ENCODE data around the gene MRPS31. TPM values are rescaled to one million over a fixed set of nuclear protein-coding genes. Genes with fewer than 3 reads are reported as not detected.

Gene MRPS31
- total and polyA plus RNA-seq, 10 of the 15 experiments (the other 5 are each of a cell fraction or from before 2014, with no cell fraction given) = 20.3 to 60.9 (median 43.1) TPM

- Histone ChIP-seq H3K27me3 (replicated peaks in 1 of 2; ENCODE audit: control insufficient read depth in 2 of 2, insufficient read depth in 2 of 2, low read length in 1 of 2) (peaks cover 0 to 3% of the 10 kb centered on the region in 2 experiments; a peak in 1 of 4 replicates), H3K36me3 (ENCODE audit: control insufficient read depth in 2 of 2, insufficient read depth in 2 of 2, low read length in 1 of 2) (no peaks in the 10 kb centered on the region), H3K9me3 (replicated peaks; ENCODE audit: control insufficient read depth, insufficient read depth, low read length) (no peaks in the 10 kb centered on the region), H2AFZ (ENCODE audit: control insufficient read depth, low read depth, low read length) (no peak overlapping the region), H4K20me1 (ENCODE audit: control insufficient read depth, insufficient read depth) (no peaks in the 10 kb centered on the region), H3K4me3 (no peak overlapping the region), H3K4me1 (ENCODE audit: control insufficient read depth, insufficient read depth, low read length) (no peaks in the 10 kb centered on the region), H3K9ac (ENCODE audit: control insufficient read depth, insufficient read depth, low read length) (no peak overlapping the region), H3K27ac (ENCODE audit: control insufficient read depth, insufficient read depth) (no peak overlapping the region), H3K79me2 (ENCODE audit: control insufficient read depth, insufficient read depth, low read length) (no peaks in the 10 kb centered on the region), H3K4me2 (ENCODE audit: control insufficient read depth, insufficient read depth) (no peak overlapping the region)
- intact Hi-C loops (cut with micrococcal nuclease; ENCODE audit: unreplicated experiment) (loop anchor here (1.0 to 5.0 kb wide), 5 partner anchors 95 to 999 kb away; no protein-coding TSS in a partner anchor), in situ Hi-C loops (cut with MboI) (loop anchor here (5.0 to 25.0 kb wide), 4 partner anchors 620 to 1620 kb away; no protein-coding TSS in a partner anchor)
- ChIA-PET CTCF (interaction anchor here (0.7 to 9.0 kb wide), 39 partner anchors 10 to 1070 kb away, joined by 3 to 115 read pairs (median 4); no protein-coding TSS in a partner anchor), RAD21 (ENCODE audit: unreplicated experiment) (interaction anchor here (0.6 to 5.5 kb wide), 19 partner anchors 10 to 1067 kb away, joined by 3 to 92 read pairs (median 3); no protein-coding TSS in a partner anchor), SMC1A (ENCODE audit: uncharacterized antibody, unreplicated experiment) (interaction anchor here (0.6 to 5.6 kb wide), 28 partner anchors 10 to 1066 kb away, joined by 3 to 55 read pairs (median 4); no protein-coding TSS in a partner anchor), POLR2A (no interaction called here)
- 54% methylated on average over 11 of the region's 11 CpGs for WGBS (ENCODE audit: insufficient coverage, insufficient replicate concordance, low lambda C conversion rate, missing lambda C conversion rate)
- DNase-seq (ENCODE audit: low read depth, low spot score) (no peak), ATAC-seq (peak; percentile 65), FAIRE-seq (no peak)
- no TSS peak for BruUV-seq (replicated peaks)
- TF ChIP-seq RAD21 (IDR thresholded peaks at IDR 0.05; ENCODE audit: insufficient read depth, low read depth, low read length) = peak; percentile 55
- TF ChIP-seq YY1 (IDR thresholded peaks at IDR 0.05; ENCODE audit: low read depth, low read length) = no peak
- TF ChIP-seq ZNF384 (IDR thresholded peaks at IDR 0.05; ENCODE audit: borderline replicate concordance, low read depth, low read length) = no peak
- TF ChIP-seq KDM1A (IDR thresholded peaks at IDR 0.05; ENCODE audit: borderline replicate concordance) = no peak
- TF ChIP-seq ZBED1 (IDR thresholded peaks at IDR 0.05; ENCODE audit: borderline replicate concordance) = no peak
- TF ChIP-seq, protein P1, sequence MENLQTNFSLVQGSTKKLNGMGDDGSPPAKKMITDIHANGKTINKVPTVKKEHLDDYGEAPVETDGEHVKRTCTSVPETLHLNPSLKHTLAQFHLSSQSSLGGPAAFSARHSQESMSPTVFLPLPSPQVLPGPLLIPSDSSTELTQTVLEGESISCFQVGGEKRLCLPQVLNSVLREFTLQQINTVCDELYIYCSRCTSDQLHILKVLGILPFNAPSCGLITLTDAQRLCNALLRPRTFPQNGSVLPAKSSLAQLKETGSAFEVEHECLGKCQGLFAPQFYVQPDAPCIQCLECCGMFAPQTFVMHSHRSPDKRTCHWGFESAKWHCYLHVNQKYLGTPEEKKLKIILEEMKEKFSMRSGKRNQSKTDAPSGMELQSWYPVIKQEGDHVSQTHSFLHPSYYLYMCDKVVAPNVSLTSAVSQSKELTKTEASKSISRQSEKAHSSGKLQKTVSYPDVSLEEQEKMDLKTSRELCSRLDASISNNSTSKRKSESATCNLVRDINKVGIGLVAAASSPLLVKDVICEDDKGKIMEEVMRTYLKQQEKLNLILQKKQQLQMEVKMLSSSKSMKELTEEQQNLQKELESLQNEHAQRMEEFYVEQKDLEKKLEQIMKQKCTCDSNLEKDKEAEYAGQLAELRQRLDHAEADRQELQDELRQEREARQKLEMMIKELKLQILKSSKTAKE (IDR thresholded peaks at IDR 0.05; ENCODE audit: low read depth, poor library complexity, severe bottlenecking) = peak; percentile 56
- no peak for TF ChIP-seq ELK1 (IDR thresholded peaks at IDR 0.05; ENCODE audit: low read depth, low read length)
- TF ChIP-seq CREM (IDR thresholded peaks at IDR 0.05; ENCODE audit: low read depth) = no peak
- no peak for TF ChIP-seq JUND (IDR thresholded peaks at IDR 0.05; ENCODE audit: low read depth, low read length)
- no peak for TF ChIP-seq IKZF1 (conservative IDR thresholded peaks at IDR 0.05)
- TF ChIP-seq, protein P2, sequence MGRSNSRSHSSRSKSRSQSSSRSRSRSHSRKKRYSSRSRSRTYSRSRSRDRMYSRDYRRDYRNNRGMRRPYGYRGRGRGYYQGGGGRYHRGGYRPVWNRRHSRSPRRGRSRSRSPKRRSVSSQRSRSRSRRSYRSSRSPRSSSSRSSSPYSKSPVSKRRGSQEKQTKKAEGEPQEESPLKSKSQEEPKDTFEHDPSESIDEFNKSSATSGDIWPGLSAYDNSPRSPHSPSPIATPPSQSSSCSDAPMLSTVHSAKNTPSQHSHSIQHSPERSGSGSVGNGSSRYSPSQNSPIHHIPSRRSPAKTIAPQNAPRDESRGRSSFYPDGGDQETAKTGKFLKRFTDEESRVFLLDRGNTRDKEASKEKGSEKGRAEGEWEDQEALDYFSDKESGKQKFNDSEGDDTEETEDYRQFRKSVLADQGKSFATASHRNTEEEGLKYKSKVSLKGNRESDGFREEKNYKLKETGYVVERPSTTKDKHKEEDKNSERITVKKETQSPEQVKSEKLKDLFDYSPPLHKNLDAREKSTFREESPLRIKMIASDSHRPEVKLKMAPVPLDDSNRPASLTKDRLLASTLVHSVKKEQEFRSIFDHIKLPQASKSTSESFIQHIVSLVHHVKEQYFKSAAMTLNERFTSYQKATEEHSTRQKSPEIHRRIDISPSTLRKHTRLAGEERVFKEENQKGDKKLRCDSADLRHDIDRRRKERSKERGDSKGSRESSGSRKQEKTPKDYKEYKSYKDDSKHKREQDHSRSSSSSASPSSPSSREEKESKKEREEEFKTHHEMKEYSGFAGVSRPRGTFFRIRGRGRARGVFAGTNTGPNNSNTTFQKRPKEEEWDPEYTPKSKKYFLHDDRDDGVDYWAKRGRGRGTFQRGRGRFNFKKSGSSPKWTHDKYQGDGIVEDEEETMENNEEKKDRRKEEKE (IDR thresholded peaks at IDR 0.05) = no peak
- TF ChIP-seq, protein P3, sequence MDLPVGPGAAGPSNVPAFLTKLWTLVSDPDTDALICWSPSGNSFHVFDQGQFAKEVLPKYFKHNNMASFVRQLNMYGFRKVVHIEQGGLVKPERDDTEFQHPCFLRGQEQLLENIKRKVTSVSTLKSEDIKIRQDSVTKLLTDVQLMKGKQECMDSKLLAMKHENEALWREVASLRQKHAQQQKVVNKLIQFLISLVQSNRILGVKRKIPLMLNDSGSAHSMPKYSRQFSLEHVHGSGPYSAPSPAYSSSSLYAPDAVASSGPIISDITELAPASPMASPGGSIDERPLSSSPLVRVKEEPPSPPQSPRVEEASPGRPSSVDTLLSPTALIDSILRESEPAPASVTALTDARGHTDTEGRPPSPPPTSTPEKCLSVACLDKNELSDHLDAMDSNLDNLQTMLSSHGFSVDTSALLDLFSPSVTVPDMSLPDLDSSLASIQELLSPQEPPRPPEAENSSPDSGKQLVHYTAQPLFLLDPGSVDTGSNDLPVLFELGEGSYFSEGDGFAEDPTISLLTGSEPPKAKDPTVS (IDR thresholded peaks at IDR 0.05; ENCODE audit: low read depth, low read length) = no peak
- TF ChIP-seq, protein P4, sequence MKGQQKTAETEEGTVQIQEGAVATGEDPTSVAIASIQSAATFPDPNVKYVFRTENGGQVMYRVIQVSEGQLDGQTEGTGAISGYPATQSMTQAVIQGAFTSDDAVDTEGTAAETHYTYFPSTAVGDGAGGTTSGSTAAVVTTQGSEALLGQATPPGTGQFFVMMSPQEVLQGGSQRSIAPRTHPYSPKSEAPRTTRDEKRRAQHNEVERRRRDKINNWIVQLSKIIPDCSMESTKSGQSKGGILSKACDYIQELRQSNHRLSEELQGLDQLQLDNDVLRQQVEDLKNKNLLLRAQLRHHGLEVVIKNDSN (IDR thresholded peaks at IDR 0.05; ENCODE audit: borderline replicate concordance, extremely low read length, insufficient read depth, low read depth, low read length) = no peak
Observed at GRCh38 chr13:40682449-40683240, 88.3 kb downstream of the MRPS31 start.
